Measurements from ENCODE around the gene STX4.

DNA sequence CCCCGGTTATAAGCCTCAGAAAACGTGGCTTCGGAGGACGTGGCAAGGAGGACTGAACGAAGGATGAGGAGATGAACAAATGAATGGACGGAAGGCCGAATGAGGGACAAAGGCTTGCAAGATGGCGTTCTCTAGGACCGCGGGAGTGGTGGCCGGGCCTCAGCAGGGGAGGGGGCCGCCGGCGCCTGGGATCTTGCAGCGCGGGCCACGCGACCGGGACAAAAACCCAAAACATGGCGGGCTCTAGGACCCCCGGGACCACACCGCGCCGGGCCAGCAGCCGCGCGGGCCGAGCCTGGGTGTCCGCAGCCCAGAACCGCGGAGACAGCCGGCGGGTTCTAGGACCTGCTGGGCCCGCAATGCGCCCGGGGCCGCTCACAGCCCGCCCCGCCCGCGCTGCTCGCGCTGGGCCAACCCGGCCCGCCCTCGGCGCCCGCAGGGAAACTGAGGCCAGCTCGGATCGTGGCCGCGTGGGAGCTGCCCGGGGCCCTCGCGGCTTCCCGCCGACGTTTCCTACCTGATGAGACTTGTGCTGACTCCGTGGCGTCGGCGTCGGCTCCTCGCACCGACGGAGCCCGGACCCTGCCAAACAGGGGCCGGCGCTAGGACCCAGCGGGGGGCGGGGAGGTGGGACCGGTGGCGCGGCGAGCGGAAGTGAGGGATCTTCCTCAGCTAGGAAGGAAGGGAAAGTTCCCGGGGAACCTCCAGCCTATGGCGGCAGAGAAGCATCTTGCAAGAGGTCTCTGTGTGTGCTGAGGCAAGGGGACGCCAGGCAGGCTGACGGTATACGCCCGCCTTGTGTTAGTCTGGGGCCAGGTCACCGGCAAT is 40.0 kb downstream of the STX4 start:
- TF ChIP-seq, protein P1, sequence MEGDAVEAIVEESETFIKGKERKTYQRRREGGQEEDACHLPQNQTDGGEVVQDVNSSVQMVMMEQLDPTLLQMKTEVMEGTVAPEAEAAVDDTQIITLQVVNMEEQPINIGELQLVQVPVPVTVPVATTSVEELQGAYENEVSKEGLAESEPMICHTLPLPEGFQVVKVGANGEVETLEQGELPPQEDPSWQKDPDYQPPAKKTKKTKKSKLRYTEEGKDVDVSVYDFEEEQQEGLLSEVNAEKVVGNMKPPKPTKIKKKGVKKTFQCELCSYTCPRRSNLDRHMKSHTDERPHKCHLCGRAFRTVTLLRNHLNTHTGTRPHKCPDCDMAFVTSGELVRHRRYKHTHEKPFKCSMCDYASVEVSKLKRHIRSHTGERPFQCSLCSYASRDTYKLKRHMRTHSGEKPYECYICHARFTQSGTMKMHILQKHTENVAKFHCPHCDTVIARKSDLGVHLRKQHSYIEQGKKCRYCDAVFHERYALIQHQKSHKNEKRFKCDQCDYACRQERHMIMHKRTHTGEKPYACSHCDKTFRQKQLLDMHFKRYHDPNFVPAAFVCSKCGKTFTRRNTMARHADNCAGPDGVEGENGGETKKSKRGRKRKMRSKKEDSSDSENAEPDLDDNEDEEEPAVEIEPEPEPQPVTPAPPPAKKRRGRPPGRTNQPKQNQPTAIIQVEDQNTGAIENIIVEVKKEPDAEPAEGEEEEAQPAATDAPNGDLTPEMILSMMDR (optimal IDR thresholded peaks at IDR 0.05 in 1 of 3, IDR thresholded peaks at IDR 0.05 in 1 of 3, conservative IDR thresholded peaks at IDR 0.05 in 1 of 3; ENCODE audit: extremely low read depth in 1 of 3, insufficient read depth in 2 of 3, low read length in 3 of 3) = no peak
- no peak for TF ChIP-seq EZH2 (IDR thresholded peaks at IDR 0.05; ENCODE audit: low read length)
